NCI-H82 treated with DMSO at 0.1 percent for 48 hours (cell line): ENCODE results near the gene UBN2.
A peak's percentile ranks its signal among the peaks of the same experiment; 100 is the strongest.
"Not testable (repeated sequence)": the region's sequence is repeated elsewhere in the genome, so short reads cannot be mapped to it uniquely, and the experiment has no call there.

ENCODE experiments used
- DNase-seq: peaks from one replicate; lab custom pipeline; 2025; ENCODE audit not compliant: unreplicated experiment; lab: John Stamatoyannopoulos, UW

Gene UBN2

DNA sequence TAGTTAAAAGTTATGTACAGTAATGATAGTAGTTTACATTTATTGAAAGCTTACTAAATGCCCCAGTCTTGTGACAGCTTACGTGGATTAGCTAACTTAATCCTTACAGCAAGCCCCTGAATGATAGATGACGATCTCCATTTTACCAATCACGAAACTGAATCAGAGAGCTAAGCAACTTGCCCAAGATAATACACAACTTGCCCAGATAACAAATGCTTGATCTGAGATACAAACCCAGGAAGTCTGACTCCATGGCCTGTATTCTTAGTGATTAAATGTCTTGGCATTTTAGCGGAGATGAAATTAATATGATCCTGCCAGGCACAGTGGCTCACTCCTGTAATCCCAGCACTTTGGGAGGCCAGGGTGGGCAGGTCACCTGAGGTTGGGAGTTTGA lies 63.2 kb downstream of the UBN2 start:
- peak; percentile 66 for DNase-seq

DNA sequence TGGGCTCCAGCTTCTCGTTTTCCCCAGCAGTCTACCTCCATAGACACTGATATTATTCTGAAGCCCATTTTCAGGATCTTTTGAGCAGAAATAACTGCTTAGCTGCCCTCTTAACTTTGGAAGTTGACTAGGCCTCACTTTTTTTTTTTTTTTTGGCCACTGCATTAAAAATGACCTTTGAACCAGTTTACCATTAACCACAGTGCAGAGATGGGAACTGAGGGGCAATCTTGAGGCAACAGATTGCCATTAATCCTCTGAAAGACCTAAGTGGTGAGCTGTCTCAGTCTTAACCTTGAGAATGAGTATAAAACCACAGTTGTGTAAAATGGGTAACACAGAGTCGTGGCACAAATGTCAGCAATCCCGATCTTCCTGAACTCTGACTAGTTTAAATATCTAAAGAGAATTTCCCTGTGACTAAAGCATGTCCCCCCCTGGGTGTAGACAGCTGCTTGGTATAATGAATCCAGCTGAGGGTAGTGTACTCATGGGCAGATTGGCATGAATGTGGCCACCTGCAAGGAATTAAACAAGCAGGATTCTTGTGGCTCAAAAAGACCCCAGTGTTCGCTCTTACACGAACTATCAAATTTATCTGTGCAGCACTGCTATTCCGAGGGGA lies 64.0 kb downstream of the UBN2 start:
- DNase-seq, result peak; percentile 71

DNA sequence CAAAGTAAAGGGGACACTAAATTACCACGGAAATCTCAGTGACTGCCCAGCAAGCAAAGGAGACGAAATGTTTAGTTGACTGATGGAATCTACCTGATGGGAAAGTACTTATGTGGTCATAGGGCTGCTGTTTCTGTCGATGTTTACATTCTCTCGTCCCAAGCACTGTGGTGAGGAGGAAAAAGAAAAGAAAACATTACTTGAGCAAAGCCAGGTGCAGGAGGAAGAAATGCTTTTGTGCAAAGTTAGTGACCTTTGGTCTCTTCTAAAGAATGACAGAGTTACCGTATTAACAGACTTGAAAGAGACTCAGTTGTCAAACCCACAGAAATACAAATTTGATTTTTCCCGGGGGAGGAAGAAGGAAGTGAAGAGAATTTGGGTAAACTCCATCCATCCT lies 66.8 kb downstream of the UBN2 start:
- no peak for DNase-seq

DNA sequence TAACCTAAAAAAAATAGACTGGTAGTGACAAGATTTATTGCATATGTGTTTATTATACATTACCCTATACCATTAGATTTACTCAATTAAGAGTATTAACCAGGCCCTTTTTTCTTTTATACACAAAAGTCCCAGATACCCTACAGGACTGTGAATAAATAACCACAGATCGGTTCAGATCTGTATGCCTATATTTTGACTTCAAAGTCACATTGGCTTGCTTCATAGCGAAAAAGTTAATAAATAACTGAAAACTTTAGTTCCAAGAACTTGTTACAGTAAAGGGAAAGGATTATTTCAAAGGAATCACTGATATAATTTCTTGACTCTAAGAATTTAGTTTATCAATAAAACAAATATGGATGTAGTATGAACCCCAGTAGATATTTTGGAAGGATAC lies 68.3 kb downstream of the UBN2 start:
- no peak for DNase-seq

DNA sequence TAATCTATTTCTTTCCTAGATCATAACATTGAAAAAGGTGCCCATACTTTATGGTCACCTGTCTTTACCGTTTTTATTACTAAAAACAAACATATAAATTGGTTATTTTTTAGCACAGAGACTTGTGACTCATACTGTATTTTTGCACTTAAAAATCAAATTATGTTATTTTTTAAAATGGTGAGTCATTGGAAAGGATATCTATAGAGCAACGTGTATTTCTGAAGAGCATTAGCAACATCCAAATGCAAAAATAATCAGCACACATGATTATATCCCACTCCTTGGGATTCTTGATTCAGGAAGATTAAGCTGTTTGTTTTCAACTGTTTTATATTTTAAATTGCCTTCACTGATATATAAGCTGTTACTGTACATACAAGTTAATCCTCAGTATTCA lies 69.4 kb downstream of the UBN2 start:
- DNase-seq, result no peak

DNA sequence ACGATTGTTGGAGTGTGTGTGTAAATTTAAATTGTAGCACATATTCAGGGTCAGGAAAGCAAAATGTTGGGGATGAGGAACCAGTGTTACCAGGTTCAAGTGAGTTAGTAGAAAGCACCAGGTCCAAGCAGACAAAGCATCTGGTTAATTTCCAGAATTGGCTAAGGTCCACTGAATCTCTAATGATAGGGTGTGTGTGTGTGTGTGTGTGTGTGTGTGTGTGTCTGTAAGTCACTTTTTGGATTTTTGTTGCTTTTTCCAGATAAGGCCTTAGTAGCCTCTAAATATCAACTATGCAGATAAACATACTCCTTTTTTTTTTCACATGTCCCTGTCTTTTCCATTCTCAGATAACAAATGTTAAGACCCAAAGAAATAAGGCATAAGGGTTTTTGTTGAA lies 73.5 kb downstream of the UBN2 start:
- DNase-seq, result no peak

DNA sequence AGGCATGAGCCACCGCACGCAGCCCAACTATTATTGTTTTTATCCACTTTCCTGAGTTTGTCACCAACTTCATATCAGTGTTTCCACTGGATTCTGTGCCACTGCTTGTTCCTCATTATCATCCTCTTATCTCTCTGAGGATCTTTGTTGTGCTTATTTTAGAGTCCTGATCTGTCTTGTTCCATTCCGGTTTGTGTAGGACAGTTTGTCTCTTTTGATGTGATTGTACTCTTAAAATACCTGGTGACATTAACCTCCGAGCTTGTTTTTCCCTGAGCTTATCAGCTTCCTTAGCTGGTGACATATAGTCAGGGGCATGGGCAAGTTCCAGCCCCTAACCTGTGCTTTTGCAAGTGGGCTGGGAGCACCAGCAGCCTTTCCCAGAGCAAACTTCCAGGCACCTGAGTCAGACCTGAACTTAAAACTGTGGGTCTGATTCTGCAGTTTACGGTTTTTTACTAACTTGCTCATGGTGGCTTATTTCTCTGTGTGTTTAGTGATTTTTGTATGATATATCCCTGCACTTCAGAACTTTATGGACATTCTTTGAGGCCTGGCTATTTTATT lies 87.0 kb downstream of the UBN2 start:
- DNase-seq, result no peak

DNA sequence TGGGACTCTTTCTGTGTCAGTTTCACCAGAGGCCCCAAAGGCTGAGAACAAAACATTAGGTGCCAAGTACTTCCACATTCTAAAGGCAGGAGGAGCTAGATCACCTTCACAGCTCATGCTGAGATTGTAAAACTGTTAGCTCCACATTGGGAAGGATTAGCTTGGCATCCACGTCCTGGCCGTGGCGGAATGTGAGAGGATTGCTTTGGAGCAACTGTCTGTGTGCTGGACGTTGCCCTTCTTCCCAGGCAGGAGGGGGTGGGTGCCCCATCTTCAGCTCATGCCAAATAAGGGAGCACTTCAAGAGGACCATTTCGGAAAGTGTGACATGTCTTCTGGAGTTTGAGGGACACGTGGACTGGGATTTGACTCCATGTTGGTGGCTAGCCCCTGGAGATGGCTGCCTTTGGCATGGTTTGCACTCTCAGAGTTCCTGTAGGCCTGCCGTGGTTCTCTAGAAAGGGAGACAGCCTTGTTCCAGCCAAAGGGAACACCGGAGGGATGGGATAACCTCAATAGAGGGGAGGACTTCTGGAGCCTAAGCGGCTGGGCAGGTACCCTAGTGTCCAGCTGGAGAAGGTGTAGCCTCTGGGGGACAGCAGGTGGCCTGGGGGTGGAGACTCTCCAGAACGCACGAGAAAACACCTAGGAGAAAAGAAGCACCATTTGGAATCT lies 90.2 kb downstream of the UBN2 start:
- DNase-seq, result peak; percentile 47

DNA sequence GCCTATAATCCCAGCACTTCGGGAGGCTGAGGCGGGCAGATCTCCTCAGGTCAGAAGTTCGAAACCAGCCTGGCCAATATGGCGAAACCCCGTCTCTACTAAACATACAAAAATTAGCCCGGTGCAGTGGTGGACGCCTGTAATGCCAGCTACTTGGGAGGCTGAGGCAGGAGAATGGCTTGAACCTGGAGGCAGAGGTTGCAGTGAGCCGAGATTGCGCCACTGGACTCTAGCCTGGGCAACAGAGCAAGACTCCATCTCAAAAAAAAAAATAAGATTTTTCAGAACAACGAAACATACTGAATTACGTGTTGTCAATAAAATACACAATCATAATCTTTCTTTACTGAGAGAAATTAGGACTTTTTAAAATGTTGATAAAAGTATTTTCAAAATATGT lies 93.7 kb downstream of the UBN2 start:
- not testable (repeated sequence) for DNase-seq

DNA sequence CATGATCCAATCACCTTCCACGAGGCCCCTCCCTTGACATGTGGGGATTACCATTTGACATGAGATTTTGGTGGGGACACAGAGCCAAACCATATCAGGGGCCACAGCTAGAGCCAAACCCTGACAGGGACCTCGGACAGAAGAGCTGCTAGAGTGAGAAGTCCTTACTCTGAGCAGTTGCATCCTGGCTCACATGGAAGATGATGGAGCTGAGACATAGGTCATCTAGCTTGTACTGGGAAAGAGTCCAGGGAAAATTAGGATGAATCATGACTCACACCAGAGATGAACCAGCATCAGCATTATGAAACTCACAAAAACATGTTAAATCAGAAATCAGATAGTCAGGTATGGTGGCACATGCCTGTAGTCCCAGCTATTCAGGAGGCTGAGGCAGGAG lies 97.3 kb downstream of the UBN2 start:
- DNase-seq, result no peak

DNA sequence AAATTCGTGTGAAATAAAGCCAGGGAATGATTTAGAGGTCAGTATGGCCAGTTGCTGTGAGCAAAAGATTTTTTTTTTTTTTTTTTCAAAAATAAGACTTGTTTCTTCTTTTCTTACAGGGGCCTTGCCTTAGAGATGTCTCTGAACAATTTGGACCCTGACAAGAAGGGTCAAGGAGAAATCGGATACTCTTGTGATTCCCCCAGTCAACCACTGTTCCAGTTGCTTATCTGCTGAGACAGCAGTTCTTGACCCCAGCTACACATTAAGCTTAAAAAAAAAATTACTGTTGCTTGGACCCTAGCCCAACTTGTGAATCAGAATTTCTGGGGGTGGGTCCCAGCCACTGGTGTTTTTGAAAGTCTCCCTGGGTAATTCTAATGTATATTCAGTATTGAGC lies 98.1 kb downstream of the UBN2 start:
- DNase-seq, result no peak

DNA sequence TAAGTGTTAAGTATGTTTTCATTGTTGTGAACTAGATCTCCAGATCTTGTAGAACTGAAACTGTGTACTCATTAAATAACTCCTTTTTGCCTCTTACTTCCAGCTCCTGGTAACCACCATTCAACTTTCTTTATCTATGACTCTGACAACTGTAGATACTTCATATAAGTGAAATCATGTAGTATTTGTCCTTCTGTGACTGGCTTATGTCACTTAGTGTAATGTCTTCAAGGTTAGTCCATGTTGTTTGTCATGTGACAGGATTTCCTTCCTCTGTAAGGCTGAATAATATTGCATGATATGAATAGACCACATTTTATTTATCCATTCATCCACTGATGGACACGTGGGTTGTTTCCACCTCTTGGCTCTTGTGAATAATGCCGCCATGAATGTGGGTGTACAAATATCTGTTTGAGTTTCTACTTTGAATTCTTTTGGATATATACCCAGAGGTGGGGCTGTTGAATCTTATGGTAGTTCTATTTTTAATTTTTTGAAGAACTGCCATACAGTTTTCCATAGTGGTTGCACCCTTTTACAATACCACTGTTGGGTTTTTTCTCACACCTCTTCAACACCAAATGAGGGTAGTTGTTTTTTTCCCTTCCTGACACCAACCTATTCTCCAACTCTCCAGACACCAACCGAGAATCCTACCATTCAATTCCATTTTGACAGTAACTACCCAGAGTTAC lies 99.4 kb downstream of the UBN2 start:
- DNase-seq, result no peak

DNA sequence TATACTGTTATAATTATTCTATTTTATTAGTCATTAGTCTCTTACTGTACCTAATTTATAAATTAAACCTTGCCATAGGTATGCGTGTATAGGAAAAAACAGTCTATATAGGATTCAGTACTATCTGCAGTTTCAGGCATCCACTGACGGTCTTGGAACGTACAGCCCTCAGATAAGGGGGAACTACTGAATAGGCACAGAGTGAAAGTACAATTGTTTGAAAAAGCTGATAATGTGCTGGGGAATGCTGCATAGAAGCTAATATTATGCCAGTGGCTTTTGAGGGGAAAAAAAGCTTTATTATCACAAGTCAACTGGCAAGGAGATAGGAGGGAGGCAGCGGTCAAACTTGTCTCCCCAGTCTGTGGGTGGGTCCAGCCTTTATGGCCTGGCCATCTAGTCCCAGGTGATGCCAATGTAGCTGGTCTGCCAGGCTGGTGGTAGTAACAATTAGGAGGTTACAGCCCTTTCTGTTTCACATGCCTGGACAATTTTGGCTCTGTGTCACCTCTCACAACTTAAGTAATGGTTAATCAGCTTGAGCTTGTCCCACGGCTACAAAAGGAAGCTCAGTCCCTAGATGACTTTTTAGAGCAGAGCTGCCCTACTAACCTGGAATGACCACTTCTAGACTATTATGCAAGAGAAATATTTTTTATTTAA lies 101.8 kb downstream of the UBN2 start:
- DNase-seq, result no peak

DNA sequence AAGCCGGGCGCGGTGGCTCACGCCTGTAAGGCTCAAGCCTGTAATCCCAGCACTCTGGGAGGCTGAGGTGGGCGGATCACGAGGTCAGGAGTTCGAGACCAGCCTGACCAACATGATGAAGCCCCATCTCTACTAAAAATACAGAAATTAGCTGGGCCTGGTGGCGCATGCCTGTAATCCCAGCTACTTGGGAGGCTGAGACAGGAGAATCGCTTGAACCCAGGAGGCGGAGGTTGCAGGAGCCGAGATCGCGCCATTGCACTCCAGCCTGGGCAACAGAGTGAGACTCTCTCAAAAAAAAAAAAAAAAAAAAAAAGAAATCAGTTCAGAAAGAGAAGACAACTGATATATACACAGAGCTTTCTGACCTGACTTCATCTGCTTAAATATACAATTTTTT lies 102.4 kb downstream of the UBN2 start:
- not testable (repeated sequence) for DNase-seq

DNA sequence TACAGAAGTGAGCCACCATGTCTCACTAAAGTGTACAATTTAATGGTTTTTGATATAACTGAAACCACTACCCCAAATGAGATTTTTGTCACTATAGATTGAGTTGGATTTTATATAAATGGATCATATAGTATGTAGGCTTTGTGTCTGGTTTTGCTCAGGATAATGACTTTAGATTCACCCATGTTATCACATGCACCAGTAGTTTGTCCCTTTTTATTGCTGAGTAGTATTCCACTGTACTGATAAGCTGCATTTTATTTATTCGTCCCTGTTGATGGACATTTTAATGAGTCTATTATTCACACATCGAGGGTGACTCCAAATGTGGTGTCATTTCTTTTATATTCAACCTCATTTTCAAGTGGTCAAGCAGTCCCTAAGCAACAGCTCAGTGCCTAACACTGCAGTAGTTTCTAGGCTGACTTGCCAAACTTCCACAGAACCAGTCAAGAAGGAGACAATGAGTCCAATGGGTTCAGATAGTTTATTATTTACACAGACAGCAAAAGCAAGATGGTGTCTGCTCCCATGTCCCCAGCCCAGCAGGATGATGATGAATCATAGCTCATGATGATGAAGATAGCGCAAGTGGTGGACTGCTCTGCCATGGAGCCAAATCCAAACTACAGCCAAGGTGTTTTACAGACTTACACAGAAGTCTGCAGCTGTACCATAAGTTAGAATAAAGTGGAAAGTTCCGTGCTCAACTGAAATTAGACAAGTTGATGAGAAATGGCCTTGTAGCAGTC lies 103.5 kb downstream of the UBN2 start:
- DNase-seq, result no peak

DNA sequence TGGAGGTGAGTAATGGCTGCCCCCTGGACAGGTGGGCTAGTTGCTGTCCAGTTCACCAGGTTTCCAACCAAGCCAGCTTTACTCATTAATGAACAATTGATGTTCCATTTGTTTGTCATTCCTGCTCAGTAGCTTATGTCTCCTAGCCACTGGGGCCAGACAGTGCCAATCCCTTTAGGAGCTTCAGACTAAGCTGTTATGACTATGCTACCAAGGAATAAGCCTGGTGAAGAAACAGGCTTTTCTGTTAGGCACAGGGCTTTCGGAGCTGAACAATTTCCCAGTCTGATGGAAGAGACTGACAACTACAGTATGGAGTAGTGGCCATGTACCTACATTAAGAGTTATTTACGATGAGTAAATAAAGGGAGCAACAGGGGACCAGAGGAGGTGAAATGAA lies 108.0 kb downstream of the UBN2 start:
- DNase-seq, result peak; percentile 85

DNA sequence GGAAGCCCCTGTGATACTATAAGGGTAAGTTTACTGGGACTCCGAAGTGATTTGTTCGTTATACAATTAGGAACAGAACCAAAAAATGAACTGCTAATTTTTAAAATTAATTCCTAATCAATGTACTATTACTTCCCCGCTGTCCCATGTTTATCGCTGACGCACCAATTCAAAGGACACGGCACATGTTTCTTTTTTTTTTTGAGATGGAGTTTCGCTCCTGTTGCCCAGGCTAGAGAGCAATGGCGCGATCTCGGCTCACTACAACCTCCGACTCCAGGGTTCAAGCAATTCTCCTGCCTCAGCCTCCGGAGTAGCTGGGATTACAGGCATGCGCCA lies 108.6 kb downstream of the UBN2 start:
- DNase-seq, result no peak

DNA sequence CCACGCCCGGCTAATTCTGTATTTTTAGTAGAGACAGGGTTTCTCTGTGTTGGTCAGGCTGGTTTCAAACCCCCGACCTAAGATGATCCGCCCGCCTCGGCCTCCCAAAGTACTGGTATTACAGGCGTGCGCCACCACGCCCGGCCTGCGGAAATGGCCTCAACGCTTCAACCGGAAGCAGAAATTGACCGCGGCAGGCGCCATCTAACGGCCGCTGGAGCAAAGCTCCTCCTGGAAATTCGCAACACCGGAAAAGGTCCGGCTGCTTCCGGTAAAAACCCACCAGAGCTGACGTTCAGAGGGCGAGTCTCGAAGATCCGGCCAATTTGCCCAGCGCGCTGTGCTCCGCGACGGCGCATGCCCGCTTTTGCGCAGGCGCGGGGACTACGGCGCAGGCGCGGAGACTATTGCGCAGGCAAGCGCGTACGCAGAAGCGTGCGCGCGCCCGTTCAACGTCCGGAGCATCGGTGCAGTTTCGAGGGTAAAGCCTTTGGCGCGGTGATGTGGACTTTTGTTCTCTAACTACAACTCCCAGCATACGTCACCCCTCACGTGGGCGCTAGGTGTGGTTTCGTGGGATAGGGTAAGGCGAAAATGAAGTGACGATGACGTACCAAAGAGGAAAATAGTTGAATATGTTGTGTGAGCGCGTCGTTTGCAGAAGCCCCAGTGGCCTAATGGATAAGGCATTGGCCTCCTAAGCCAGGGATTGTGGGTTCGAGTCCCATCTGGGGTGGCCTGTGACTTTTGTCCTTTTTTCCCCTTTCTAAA lies 109.2 kb downstream of the UBN2 start:
- DNase-seq, result peak; percentile 98

DNA sequence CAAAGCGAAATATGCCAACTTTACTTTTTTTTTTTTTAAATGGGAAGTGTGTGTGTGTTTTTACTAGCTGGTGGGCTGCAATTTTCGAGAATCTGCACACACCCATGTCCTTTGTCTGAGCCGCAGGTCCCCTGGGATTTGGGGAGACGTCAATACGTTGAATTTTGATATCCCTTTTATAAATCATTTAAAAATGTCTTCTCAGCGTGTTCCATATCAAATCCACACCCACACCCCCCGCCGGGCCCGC lies 109.7 kb downstream of the UBN2 start:
- DNase-seq, result no peak

DNA sequence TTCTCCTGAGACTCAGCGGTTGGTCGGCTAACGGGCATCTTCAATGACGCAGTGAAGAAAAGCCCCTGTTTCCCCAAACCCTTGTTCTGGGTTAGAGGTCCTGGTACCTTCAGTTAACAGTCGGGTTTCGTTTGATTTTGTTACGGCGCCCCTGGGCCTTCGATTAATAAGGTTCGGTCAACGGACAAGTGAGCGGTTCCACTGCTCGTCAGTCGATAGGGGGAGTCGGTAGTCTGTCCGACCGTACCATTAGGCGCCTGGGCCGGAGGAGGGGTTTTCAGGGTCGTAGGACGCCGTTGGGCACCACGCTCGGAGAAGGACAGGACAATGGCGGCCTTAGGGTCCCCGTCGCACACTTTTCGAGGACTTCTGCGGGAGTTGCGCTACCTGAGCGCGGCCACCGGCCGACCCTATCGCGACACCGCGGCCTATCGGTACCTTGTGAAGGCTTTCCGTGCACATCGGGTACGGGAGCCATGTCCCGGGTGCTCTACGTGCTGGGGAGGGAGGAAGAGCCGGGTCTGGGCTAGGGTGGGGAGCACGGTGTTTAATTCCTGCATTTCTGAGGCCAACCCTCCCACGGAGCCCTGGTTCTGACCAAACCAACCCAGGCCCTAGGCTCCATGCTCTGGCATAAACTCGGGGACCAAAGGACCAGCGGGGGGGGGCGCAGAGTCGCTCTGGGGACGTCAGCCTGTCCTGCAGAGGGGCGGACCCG lies 110.2 kb downstream of the UBN2 start, which contains the start of gene FMC1:
Gene FMC1 (plus strand): TSS at position 280 of the 718 bp plus-strand sequence. CDS start 48 bp downstream, at position 328.
- DNase-seq, result peak; percentile 90
